Hepatic stellate cell (primary cell): Measurements from ENCODE around the gene HAT1.

ENCODE experiments used
- DNase-seq: peaks from one replicate; pipeline ENCODE4 v3.0.0; 2011; ENCODE audit warnings: low spot score

HAT1 gene

DNA sequence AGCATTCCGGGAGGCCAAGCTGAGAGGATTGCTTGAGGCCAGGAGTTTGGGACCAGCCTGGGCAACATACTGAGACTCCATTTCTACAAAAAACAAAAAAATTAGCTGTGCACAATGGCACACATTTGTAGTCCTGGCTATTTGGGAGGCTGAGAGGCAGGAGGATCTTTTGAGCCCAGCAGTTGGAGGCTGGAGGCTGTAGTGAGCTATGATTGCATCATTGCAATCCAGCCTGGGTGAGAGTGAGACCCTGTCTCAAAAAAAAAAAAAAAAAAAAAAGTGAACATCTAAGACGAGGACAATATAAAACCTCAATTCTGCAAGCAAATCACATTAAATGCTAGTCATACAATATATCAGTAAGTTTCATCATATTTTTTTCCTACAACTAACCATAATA, 2.8 kb upstream of the HAT1 start:
- no peak for DNase-seq

DNA sequence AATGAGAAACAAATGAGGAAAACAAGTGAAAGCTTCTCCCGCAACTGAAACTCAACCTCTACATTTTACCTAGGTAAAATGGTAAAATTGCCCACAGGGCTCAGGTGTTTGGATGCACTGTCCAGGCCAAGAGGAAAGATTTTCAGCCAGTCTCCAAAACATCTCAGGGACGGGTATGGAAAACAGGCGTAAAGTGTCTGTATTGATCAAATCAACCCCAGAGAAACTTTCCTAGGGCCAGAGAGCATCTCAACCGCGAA, 361 bp upstream of the HAT1 start:
- DNase-seq, result no peak

DNA sequence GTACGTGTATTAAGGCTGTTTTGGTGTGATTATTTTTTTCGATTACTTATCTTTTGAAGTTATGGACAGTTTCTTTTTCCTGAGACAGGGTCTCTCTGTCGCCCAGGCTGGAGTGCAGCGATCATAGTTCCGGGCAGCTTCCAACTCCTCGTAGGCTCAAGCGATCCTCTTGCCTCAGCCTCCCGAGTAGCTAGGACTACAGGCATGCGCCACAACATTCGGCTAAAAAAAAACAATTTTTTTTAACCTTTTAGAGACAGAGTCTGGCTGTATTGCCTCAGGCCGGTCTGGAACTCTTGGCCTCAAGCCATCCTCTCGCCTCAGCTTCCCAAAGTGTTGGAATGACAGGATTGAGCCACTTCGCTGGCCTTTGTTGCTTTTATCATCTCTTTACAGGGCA, 945 bp downstream of the HAT1 start:
- DNase-seq, result no peak

DNA sequence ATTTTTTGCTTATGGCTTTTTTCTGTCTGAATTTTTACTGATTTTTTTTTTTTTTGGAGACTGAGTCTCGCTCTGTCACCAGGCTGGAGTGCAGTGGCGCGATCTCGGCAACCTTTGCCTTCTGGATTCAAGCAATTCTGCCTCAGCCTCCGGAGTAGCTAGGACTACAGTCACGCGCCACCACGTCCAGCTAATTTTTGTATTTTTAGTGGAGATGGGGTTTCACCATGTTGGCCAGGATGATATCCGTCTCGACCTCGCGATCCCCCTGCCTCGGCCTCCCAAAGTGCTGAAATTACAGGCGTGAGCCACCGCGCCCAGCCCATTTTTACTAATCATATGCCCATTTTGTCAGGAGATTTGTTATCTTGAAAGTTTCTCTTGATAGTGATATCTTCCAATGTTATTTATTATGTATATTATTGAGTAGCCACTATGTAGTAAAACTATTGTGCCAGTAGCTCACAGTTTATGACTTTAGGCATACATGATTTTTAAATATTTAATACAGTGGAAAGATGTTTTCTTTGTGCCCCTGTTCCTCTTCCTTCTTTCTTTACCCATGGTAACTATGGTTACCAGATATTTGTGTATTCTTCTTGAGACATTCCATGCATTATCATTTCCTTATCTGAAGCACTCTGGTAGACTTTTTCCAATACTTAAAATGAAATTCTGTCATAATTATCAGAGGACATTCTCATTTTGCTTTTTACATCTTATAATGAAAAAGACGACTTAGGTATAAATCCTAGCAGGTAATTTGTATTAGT, 2.1 kb downstream of the HAT1 start:
- no peak for DNase-seq

DNA sequence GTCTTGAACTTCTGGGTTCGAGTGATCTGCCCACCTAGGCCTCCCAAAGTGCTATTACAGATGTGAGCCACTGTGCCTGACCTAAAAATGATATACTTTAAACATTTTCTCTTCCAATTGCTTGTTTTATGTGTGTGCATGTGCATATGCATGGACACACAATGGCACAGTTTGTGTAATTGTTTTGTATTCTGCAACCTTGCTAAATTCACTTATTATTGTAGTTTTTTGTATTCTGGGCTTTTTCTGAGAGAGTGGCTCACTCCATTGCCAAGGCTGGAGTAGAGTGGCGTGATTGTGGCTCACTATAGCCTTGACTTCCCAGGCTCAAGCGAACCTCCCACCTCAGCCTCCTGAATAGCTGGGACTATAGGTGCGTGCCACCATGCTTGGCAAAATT, 8.1 kb downstream of the HAT1 start:
- no peak for DNase-seq

DNA sequence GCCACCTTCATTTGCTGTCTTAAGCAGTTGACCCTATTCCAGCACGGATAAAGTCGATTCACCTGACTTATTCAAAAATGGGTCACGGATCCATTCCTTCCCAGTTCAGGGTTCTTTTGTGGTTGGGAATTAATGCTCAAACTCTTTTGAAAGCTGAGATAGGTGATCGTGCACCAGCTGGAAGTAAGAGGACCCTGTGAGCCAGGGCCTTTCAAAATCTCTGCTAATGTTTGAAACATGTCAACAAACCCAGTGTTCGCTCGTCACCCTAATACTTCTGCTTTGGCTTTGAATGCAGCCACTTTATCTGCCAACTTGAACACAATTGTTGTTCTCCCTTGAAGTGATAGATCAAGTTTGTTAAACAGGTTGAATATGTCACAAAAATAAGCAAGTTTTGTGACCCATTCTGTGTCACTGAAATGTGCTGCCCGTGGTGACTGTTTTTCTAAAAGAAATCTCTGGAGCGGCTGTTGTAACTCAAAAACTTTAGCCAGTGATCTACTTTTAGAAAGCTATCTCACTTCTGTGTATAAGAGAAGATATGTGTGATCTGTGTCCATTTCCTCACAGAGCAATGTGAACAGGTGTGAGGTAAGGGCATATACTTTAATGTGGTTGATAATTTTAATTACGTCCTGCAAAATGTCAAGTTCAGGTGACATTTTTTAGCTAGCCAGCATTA, 16.9 kb downstream of the HAT1 start:
- no peak for DNase-seq

DNA sequence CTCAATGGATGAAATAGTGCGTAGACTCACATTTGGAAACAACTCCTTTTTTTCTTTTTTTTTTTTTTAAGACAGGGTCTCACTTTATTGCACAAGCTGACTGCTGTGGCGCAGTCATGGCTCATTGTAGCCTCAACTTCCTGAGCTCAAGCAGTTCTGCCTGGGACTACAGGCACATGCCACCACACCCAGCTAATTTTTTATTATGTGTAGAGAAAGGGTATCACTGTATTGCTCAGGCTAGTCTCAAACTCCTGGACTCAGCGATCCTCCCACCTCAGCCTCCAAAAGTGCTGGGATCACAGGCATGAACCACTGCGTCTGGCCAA, 17.4 kb downstream of the HAT1 start:
- no peak for DNase-seq

GRCh38 chr2:171941316-171941699, 19.0 kb downstream of the HAT1 start:
- no peak for DNase-seq

DNA sequence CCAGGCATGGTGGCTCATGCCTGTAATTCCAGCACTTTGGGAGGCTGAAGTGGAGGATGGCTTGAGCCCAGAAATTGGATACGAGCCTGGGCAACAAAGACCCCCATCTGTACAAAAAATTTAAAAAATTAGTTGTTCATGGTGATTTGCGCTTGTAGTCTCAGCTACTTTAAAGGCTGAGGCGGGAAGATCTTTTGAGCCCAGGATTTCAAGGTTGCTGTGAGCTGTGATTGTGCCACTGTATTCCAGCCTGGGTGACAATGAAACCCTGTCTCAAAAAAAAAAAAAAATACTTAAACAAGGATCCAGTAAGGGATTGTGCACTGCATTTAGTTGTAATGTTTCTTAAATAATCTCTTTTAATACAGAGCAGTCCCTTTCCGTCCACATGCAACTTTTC, 21.6 kb downstream of the HAT1 start:
- no peak for DNase-seq

DNA sequence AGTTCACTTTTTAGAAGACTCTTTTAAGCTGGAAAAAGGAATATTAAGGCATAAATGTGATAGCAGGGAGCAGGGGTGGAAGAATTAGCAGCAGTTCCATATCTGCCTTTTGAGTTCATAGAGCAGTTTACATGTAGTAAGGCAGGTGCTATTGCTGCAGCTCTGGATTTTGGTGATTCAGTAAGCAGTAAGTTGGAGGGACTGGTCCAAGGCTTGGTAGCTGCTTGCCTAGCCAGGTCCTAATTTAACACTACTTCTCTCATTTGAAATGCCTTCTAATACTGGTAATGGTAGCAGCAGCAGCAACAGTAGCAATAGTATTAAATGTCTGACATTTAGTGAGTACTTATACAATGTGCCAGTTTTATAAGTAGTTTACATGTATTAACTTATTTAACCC, 30.0 kb downstream of the HAT1 start:
- no peak for DNase-seq

DNA sequence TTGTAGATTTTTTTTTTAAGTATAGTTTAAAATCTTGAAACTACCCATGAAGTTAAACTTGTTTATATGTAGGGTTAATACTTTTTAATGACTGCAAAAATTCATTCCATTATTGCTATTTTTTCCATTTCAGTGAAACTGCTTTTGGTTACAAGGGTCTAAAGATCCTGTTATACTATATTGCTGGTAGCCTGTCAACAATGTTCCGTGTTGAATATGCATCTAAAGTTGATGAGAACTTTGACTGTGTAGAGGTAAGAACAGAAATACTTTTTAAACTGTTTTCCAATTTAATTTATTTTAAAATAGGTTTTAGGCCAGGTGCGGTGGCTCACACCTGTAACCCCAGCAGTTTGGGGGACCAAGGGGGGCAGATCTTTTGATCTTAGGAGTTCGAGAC, 30.5 kb downstream of the HAT1 start:
- no peak for DNase-seq

DNA sequence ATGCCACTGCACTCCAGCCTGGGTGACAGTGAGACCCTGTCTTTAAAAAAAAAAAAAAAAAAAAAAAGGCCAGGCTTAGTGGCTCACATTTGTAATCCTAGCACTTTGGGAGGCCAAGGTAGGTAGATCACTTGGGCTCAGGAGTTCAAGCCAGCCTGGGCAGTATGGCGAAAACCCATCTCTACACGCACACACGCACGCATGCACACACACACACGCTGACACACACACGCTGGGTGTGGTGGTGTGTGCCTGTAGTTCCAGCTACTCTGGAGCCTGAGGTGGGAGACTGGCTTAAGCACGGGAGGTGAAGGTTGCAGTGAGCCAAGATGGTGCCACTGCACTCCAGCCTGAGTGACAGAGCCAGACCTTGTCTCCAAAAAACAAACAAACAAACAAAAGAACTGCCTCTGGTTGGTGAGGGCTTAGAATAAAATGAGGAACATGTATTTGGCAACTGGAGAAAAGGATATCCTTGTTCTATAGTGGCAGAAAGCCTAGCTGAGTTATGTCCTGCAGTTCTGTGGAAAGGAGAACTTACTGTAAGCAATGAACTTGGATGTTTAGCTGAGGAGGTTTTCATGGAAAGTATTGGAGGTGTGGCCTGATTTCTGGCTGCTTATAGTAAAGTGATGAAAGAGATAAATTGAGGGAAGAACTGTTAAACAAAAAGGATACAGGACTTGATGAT, 34.0 kb downstream of the HAT1 start:
- no peak for DNase-seq

GRCh38 chr2:171957061-171957460, 34.8 kb downstream of the HAT1 start:
- DNase-seq, result no peak

- peak; percentile 50 for DNase-seq
These were observed 36.2 kb downstream of the HAT1 start for GRCh38 chr2:171958475-171958874.

DNA sequence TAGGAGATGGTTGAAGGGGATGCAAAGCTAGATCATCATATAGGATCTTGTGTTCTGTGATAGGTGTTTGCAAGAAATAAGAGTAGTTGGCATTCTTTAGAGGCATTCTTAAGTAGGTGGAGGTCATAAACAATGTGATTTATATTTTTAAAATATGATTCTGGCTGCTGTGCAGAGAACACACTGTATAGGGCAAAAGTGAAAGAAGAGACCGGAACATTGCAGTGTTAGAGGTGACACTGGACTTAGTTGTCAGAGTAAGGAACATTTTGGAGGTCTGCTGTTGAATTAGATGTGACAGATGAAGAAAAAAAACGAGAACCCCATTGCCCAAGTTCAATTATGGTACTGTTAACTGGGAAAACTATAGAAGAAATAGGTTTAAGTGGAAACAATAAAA, 37.7 kb downstream of the HAT1 start:
- no peak for DNase-seq

DNA sequence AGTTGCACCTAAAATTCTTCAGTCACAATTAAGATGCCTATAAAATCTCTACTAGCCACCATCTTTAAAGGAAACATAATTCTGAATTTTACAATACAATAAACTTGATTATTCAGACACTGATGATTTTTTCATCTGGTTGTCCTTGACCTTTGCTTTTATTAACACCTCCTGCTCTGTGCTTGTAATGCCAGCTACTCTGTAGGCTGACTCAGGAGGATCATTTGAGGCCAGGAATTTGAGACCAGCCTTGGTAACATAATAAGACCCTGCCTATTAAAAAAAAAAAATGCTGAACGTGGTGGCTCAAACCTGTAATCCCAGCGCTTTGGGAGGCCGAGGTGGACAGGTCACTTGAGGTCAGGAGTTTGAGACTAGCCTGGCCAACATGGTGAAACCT, 38.3 kb downstream of the HAT1 start:
- DNase-seq, result no peak

- no peak for DNase-seq
These were observed 40.9 kb downstream of the HAT1 start for GRCh38 chr2:171963198-171963597.

DNA sequence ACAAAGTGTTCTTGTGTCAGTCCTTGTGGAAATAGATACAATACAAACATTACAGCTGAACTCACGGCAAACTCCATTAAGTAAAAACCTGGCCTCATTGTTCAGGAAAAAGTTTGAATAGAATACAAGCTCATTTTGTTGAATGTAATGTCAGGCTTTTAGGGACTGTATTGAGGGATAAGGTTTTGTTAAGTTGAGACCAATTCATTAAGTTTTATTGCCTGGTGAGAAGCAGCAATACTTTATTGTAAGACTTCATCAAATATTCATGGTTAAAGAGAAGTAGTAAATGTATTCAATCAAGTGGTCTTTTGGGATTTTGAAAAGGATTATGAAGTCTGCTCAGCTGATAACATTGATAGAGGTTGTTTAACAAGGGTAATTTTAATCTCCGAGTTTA, 42.0 kb downstream of the HAT1 start:
- DNase-seq, result no peak

DNA sequence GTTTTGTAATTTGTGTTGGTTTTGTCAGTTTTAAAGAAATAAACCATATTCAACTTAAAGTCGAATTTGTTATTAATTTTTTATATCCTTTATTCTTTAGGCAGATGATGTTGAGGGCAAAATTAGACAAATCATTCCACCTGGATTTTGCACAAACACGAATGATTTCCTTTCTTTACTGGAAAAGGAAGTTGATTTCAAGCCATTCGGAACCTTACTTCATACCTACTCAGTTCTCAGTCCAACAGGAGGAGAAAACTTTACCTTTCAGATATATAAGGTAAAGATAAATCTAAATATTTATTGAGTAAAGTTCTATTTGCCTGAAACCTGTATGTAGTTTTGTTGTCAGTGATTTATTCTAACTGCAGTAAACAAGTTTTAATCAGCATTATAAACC, 43.0 kb downstream of the HAT1 start:
- DNase-seq, result no peak

GRCh38 chr2:171965661-171966060, 43.4 kb downstream of the HAT1 start:
- no peak for DNase-seq

GRCh38 chr2:171966235-171966634, 44.0 kb downstream of the HAT1 start:
- DNase-seq, result no peak

DNA sequence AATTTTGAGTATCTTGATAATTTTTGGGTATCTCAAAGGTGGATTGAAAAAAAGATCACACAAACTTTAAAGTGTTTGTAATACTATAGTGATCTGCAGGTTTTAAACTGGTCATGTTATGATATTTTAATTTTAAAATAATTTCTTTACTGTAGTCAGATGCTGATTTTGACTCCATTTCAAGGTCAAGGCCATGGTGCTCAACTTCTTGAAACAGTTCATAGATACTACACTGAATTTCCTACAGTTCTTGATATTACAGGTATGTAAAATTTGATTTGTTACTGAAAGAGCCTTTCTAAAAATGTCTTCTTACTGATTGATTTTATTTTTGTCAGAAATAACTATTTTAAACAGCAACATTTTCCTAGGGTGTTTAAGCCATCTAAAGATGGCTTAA, 44.4 kb downstream of the HAT1 start:
- no peak for DNase-seq

DNA sequence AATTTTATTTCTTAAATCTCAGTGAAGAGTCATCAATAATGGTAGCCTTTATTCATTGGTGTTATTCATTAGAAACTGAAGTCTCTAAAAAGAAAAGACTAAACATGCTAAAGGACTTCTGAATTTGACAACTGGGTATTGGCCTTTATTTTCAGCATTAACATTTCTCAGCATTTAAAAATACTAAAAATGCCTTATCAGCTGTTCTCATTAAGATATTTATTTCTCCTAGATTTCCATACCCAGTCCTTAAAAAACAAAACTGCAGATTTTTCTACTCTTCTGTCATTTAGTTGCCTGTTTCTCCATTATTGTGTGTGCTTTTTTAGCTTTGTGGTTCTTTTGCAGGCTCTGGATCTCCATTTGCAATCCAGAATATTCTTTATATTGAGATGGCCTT, 46.2 kb downstream of the HAT1 start:
- DNase-seq, result no peak
